WERI-Rb-1 (cell line): ENCODE results near the gene CD274.

Experiments
- DNase-seq: peaks from one replicate; pipeline ENCODE4 v3.0.0-alpha.2; 2020
- H3K27ac ChIP-seq: fragments of 250-450 bp; sonication (Bioruptor Pico); 2 replicates; pipeline ENCODE4 v1.5.1; 2020; ENCODE audit warnings: mild to moderate bottlenecking, moderate library complexity
- H3K27me3 ChIP-seq: fragments of 250-450 bp; sonication (Bioruptor Pico); 2 replicates; pipeline ENCODE4 v1.5.1; 2021; ENCODE audit warnings: mild to moderate bottlenecking, low read depth, moderate library complexity; ENCODE audit not compliant: insufficient read depth, severe bottlenecking
- H3K36me3 ChIP-seq: fragments of 250-450 bp; sonication (Bioruptor Pico); 2 replicates; pipeline ENCODE4 v1.5.1; 2020; ENCODE audit warnings: mild to moderate bottlenecking, moderate library complexity
- H3K4me3 ChIP-seq: 2 replicates; pipeline ENCODE4 v1.5.1; 2011; ENCODE audit warnings: low read depth, mild to moderate bottlenecking, control low read depth, low read length
- H3K9me3 ChIP-seq: fragments of 250-450 bp; sonication (Bioruptor Pico); 2 replicates; pipeline ENCODE4 v1.5.1; 2021; ENCODE audit warnings: mild to moderate bottlenecking, moderate library complexity; ENCODE audit not compliant: severe bottlenecking
- CTCF ChIP-seq: IDR thresholded peaks from 2 replicates; pipeline ENCODE4 v1.5.1; 2011; ENCODE audit warnings: low read depth, mild to moderate bottlenecking, control low read depth, inconsistent platforms, low read length

CD274 gene

DNA sequence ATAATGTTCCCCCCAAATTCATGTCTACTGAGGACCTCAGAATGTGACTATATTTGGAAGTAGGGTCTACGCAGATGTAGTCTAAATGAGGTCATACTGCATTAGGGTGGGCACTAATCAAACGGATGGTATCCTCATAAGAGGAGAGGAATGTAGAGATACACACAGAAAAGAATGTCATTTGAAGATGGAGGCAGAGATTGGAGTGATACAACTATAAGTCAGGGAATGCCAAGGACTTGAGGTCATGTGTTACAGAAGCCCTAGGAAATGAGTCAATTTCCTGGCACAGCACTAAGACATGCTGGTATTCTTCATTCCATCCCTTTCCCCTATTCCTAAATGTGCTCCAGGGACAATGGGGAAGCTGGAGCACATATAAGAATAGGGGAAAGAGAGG lies 59.2 kb downstream of the CD274 start:
- no peak overlapping the region for H3K27ac ChIP-seq
- no peak for TF ChIP-seq CTCF
- H3K4me3 ChIP-seq = no peak overlapping the region
- DNase-seq = no peak
- H3K27me3 ChIP-seq = no peaks in the 10 kb centered on the region
- no peaks in the 10 kb centered on the region for H3K9me3 ChIP-seq
- no peaks in the 10 kb centered on the region for H3K36me3 ChIP-seq

GRCh38 chr9:5510360-5510931 lies 60.1 kb downstream of the CD274 start, which contains the start of gene PDCD1LG2:
Gene PDCD1LG2 (plus strand): TSS chr9:5510531. CDS start chr9:5522547, 12,016 bp downstream.
- no peak for DNase-seq
- Histone ChIP-seq H3K9me3 (no peaks in the 10 kb centered on the region), H3K4me3 (no peak within 1 kb of the TSS), H3K27me3 (no peaks in the 10 kb centered on the region), H3K36me3 (no peaks in the 10 kb centered on the region), H3K27ac (no peak within 1 kb of the TSS)
- no peak for TF ChIP-seq CTCF

GRCh38 chr9:5510989-5511388 lies 60.6 kb downstream of the CD274 start:
- no peaks in the 10 kb centered on the region for H3K27me3 ChIP-seq
- H3K4me3 ChIP-seq = no peak overlapping the region
- H3K27ac ChIP-seq = no peak overlapping the region
- no peak for TF ChIP-seq CTCF
- H3K36me3 ChIP-seq = no peaks in the 10 kb centered on the region
- DNase-seq = no peak
- no peaks in the 10 kb centered on the region for H3K9me3 ChIP-seq

- TF ChIP-seq CTCF = no peak
- Histone ChIP-seq H3K27ac (no peak overlapping the region), H3K27me3 (no peaks in the 10 kb centered on the region), H3K9me3 (no peaks in the 10 kb centered on the region), H3K36me3 (no peaks in the 10 kb centered on the region), H3K4me3 (no peak overlapping the region)
- DNase-seq = no peak
These were observed 61.1 kb downstream of the CD274 start for GRCh38 chr9:5511476-5511875.

DNA sequence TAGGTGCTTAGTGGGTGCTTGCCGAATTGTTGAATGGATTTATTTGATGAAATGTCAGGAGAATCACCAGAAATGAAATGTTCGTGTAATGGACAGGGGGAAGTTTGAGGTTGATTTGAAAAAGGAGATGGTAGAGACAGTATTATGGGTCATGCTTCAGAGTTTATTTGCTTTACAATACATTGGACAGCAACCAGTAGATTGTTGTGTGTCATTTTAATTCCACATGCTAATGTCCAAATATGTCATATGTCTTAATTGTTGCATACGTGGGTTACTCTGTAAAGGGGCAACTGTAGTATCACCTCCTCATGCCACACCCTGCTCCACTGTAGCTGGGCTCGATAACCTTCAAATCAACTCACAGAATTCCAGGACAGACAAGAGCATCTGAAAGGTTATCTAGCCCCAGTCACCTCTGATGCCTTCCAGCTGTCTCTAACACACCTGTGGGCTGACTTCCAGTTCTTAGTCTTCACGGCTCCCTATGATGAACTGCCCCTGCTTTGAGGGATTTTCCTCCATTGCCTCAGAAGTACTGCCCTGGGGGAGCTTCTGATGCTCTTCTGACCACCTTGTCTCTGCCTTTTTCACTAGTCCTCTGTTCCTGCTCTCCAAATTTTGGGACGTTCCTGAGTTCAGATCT lies 61.7 kb downstream of the CD274 start:
- DNase-seq = no peak
- Histone ChIP-seq H3K4me3 (no peak overlapping the region), H3K27ac (no peak overlapping the region), H3K36me3 (no peaks in the 10 kb centered on the region), H3K9me3 (no peaks in the 10 kb centered on the region), H3K27me3 (no peaks in the 10 kb centered on the region)
- no peak for TF ChIP-seq CTCF
